T-helper 1 cell treated with Interleukin-12 subunit alpha and Interleukin-12 subunit beta and Interleukin-4 antibody, amounts not matched to agents 30 ng/mL and 1 ng/mL, for 36 hours (primary cell): ENCODE measurements around the gene ZBTB5. TPM values are rescaled to one million over a fixed set of nuclear protein-coding genes. Genes with fewer than 3 reads are reported as not detected.
"Not testable (repeated sequence)": the region's sequence is repeated elsewhere in the genome, so short reads cannot be mapped to it uniquely, and the experiment has no call there.

ENCODE experiments used
- intact Hi-C: fragments of 100-400 bp; cut with micrococcal nuclease; formaldehyde crosslinking; loops from one replicate; pipeline ENCODE4 v1.15.1; 2024
- total RNA-seq: library from RNA; stranded (reverse); gene quantifications from 2 replicates; pipeline ENCODE4 v1.2.3, GENCODE V29; 2022

ZBTB5 gene
- total RNA-seq, 1 donor from 2014 or later = 11.5 TPM

DNA sequence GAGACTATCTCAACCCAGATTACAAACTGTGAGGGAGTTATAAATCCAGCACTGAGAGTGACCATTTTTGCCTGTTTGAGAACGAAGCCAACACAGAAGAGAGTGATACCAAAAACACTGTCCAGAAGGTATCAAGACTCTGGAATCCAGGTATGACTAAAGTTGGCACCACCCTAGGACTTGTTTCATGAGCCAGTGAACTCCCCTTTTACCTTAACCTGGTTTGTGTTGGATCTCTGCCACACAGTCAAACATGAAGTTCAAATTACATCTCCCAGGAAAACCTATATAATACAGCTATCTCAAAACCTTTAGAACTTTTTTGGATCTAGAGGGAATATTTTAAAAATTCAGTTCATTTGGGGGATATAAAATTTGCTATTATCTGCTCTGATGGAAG lies 11.4 kb downstream of the ZBTB5 start:
- intact Hi-C loops = no loop called here

DNA sequence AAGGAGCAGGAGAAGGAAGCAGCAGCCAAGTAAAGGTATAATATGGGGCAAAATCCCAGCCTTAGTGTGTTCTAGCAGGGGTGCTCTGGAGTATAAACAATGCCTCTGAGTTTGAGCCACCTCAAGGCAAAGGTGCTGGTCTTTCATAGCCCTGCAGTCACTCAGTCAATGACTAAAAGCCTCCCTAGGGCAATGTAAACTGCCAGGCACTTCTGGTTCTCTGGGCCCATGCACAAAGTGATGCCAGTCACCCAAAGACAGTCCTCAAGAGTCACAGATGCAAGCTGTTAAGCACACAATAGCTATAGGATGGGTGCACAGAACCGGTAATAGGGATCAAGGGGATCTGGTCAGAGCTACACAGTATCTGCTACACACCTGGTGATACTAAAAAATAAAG lies 12.6 kb downstream of the ZBTB5 start:
- intact Hi-C loops = no loop called here

DNA sequence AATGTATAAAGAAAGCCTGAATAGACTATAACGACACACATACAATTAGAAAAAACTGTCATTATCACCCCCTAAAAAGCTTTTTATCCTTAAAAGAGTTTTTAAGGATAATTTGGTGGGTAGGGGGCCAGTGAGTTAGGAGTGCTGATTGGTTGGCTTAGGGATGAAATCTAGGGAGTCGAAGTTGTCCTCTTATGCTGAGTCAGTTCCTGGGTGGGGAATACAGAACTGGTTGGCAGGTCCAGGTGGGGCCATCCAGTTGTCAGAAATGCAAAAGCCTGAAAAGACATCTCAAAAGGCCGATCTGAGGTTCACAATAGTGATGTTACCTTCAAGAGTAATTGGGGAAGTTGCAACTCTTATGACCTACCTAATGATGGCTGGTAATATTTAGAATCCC lies 13.6 kb downstream of the ZBTB5 start:
- intact Hi-C loops = no loop called here

DNA sequence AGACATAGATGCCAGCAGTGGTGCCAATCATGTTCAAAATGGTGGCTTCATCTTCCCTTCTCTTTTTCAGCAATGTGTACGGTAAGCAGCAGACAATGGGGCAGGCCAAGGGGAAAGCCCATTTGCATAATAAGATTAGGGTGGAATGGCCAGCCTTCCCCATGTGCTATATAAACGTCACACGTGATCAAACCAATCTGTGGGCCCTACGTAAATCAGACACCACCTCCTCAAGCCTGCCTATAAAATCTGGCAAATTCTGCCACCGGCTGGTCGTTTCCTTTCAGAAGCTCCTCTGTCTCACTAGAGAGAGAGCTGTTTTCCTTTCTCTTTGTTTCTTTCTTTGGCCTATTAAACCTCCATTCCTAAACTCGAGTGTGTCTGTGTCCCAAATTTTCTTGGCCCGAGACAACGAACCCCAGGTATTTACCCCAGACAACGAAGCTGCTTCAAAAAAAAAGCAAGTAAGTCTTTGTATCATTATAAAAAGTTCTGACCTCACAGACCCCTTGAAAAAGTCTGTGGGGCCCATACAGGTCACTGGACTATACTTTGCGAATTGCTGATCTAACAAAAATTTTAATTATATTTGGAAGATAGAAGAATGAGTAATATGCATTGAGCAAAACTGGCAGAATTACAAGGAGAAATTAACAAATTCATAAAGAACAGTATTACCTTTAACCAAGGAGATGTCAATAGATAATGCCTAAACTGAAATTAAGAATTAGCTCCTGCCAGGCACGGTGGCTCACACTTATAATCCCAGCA lies 15.2 kb downstream of the ZBTB5 start:
- intact Hi-C loops = no loop called here

DNA sequence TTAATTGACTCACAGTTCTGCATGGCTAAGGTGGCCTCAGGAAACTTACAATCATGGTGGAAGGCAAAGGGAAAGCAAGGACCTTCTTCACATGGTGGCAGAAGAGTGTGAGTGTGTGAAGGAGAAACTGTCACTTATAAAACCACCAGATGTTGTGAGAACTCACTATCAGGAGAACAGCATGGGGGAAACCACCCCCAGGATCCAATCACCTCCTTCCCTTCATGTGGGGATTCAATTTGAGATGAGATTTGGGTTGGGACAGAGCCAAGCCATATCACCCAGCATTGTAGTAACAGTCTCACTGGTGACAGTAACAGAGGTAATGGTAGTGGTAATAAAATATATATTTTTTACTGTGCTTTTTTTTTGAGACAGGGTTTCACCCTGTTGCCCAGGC lies 18.1 kb downstream of the ZBTB5 start:
- intact Hi-C loops = no loop called here

DNA sequence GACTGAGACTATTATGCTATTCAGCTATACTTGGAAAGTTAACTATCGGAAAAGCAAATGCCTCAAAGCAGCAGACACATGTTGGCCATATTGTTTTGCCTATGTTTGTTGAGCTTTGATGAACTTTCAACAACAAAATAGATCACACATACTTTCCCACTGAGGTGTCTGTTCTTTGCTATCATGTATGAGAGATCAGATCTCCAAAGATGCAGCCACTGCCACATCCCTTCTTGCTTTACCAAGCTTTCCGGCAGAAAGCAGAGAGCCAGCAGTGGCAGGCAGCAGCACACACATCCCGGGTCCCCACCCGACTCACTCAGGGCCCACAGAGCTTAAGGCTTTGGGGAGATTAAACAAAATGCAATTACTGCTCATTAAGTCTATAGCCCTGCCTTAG lies 18.8 kb downstream of the ZBTB5 start:
- intact Hi-C loops = no loop called here

DNA sequence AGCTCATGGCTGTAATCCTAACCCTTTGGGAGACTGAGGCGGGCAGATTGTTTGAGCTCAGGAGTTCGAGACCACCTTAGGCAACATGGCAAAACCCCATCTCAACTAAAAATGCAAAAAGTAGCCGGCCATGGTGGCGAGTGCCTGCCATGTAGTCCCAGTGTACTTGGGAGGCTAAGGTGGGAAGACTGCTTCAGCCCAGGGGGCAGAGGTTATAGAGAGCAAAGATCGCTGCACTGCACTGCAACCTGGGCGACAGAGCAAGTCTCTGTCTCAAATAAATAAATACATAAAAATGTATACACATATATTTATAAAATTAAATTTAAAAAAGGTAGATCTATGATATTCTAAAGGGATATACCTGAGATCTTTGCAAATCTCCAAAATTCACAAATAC lies 19.4 kb downstream of the ZBTB5 start:
- intact Hi-C loops = no loop called here

DNA sequence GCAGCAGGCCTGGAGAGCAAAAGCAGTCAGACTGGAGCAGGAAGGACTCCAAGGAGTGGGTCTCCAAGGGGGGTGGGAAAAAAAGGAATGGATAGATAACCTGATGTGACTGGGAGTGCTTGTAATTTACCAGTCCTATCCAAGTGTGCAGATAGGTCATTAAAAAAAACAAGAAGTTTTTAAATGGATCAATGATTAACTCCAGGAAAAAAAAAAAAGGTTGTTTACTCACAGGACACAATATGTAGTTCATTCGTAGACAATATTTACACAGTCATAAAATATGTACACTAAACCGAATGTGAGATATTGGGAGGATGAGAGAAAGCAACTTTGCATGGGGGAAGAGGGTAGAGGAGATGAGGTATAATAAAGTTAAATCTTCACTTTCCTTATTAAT lies 20.4 kb downstream of the ZBTB5 start:
- intact Hi-C loops = no loop called here

DNA sequence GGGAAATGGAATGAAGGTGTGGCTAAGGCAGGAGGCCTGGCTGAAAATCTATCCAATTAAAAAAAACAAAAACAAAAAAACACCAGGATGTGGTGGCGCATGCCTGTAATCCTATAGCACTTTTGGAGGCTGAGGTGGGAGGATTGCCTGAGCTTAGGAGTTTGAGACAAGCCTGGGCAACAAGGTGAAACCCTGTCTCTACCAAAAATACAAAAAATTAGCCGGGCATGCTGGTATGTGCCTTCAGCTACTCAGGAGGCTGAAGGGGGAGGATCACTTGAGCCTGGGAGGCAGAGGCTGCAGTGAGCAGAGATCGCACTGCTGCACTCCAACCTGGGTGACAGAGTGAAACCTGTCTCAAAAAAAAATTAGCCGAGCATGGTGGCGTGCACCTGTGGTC lies 21.7 kb downstream of the ZBTB5 start:
- intact Hi-C loops = no loop called here

DNA sequence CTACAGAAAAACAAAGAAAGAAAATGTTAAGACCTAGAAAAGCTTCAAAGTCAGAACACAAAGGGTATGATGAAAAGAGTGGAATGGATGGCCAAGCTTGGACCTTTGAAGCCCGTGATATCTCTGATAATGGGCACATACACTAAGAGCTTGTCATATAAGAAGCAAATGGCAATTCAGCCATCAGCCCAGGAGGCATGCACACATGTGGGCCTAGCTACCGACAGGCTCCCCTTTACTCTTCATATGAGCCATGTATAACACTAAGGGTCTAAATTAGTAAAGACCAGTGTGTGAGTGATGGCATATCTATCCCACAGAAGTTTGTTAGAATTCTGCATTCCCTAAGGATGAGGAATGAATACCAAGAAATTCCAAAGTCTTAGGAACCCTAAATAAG lies 22.7 kb downstream of the ZBTB5 start:
- intact Hi-C loops = no loop called here

DNA sequence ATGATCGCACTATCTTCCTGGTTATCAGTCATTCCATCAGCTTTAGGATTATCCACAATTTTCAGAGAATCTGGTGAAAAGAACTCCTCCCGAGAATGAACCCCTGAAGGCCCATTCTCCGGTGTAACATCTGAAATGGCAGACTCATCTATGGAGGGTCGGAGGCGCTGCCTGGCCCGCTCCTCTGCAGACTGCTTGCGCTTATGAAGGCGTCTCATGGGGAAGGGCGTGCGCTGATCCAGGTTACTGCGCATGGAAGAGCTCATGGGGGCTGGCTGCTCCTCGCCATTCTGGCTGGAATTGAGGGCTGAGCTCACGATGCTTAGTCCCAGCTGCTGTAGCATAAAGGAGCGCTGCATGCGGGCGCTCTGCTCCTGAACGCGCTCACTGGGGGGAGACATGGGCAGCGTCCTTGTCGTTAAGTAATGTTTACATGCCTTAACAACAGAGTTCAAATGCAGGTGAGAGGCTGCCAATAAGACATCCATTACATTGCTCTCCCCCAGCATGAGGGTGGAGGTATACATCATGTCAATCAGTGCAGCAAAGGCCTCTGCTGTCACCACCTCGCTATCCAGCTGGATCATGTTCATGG lies 23.4 kb downstream of the ZBTB5 start:
- intact Hi-C loops = no loop called here

DNA sequence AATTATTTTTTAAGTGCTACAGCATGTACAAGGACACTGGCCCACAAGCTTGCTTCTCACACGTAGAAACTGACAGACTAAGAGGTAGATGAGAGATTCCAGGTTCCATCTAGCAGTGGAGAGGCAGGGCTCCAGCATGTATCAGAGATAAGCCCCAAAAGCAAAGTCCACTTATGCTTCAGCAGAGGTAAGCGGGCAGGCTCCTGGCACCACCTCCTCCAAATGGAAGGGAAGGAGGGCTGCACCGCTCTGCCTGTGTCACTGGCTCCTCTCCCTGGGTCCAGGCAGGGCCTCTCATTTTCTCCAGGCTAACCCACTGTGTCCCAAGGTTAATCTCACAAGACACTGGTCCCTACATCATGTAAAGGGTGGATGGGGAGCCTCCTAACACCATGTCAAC lies 26.9 kb downstream of the ZBTB5 start:
- intact Hi-C loops = no loop called here

DNA sequence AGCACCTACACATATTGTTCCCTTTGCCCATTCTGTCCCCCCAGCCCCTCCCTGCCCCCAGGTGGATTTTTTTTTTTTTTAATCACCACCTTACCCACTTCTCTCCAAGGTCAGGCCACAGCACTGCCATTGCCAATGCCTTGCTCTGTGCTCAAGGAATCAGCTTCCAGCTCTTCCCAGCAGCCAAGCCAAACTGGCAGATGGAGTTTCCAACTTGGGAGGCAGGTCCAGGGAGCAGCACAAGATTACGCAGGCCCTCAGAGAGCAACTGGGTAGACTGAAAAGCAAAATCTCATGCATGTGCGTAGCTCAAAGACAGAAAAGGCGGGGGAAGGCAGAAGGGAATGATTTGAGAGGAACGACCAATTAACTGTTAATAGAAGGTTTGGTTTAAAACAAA lies 27.6 kb downstream of the ZBTB5 start:
- intact Hi-C loops = no loop called here

DNA sequence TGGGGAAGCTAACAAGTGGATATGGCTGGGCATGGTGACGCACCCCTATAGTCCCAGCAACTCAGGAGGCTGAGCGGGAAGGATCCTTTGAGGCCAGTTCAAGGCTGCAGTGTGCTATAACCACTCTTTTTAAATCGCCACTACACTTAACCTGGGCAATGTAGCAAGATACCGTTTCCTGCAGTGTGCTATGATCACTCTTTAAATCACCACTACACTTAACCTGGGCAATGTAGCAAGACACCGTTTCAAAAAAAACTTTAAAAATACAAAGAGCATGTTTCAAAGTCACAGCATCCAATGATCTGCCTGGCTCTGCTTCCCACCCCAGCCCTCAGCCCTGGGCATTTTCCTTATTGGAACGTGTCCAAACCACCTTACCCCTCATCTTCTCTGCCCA lies 28.2 kb downstream of the ZBTB5 start:
- intact Hi-C loops = no loop called here

DNA sequence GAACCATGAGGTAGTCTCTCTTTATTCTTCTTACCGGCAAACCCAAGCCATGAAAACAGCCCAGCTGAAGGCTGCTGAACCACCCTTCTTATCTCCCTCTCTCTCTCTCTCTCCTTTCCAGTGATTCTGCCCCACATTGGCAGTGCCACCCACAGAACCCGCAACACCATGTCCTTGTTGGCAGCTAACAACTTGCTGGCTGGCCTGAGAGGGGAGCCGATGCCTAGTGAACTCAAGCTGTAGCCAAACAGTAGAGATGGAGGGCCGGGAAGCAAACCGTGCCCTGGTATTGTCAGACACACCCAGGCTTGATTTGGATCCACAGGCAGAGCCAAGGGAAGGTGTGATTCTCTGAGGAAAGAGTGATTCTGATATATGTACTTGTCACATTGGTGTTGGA lies 28.7 kb downstream of the ZBTB5 start:
- intact Hi-C loops = no loop called here

DNA sequence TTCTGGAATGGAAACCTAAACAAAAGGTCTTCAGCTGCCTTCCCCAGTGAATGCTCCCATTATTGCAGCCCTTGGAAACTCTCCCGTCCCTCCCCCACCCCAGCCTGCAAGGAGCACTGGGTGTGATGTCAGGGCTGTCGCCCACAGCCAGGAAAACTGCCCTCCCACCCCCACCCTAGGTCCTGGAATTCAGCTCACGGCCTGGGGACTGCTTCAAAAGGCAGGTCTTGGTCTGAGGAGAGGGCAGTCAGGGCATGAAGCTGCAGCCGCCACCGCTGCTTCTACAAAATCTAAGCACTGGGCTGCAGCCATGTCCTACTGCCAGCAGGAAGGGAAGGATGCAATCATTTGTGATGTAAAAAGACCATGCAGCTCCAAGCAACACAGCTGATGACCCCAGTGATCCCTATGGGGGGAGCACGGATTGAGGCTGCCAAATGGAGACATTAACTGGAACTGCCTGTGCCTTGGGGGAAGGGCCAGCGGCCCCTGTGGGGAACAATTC lies 31.3 kb downstream of the ZBTB5 start:
- intact Hi-C loops = no loop called here

DNA sequence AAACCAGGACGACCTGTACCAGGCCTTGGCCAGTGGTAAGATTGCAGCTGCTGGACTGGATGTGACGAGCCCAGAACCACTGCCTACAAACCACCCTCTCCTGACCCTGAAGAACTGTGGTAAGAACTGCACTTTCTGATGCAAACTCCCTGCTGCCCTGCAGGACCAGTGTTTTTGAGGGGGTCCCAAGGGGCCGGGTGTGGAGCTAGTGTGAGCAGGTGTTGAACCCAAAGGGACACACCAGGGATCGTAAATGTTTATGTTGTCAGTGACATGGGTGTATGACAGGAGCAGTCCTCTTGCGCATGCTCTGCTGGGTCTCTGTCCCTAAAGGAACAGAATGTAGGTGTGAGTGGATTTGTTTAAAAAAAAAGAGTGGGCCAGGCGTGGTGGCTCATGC lies 33.2 kb downstream of the ZBTB5 start:
- intact Hi-C loops = no loop called here

DNA sequence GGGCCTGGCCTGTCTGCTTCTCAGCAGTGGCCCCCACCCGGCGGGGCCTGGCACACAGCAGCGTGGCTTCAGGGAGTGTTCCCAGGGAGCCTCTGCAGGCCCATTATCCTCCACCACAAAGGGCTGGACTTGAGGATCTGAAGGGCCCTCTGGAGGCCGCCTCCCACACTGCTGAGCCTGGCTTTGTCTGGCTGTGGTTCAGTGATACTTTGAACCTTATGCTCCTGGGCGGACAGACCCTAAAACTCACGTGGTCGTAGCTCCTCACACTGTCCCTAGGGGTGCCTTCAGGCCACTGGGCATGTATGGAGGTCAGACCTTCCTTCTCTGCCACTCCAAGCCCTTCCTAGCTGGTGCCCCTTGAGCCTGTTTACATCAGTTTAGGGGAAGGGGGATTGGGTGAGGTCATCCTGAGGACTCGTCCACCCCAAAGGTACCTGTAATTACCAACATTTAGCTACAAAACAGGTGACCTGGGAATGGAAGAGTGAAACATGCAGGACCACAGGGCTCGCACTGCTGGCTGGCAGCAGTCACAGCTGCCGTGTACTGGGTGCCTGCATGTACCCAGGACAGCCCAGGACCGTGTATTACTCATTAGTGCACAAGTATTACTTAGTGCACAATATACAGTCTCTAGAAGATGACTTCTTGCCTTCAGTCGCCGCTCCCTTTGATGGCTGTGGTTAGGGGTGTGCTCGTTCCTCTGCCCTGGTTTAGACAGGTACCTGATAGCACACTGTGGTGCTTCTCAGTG lies 34.2 kb downstream of the ZBTB5 start:
- intact Hi-C loops = no loop called here

DNA sequence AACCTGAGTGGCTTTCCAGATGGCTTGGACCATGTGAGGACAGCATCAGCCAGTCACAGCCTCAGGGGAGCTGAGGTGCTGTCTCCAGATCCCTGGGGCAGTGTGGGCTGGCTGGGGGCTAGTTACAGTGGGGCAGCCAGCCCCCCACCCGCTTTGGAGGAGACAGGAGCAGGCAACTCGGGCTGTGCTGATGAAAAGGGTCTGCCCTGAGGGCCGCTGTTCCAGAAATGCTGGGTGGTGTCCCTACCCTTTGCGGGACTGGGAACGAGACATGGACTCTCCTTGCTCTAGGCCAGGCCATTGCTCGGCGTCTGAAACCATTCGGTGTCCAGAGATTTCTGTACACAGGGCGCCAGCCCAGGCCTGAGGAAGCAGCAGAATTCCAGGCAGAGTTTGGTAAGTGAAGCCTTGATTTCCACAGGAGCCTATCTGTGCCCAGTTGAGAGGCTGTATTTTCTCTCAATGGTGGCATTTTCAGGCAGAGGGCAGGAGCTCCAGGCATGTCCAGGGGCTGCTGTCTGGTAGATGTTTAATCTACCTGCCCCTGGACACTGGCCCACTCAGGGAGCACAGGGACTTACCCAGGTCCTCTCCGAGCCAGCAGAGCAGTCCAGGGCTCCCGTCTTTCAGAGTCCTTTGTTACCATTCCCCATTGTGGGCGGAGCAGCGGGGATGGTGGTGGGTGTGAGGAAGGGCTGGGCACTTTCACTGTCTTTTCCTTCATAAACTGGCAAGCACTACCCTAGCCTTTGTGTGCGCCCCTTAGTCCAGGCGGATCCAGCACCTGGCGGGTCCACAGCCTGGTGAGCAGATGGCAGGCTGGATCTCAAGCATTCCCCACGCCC lies 35.6 kb downstream of the ZBTB5 start:
- intact Hi-C loops = no loop called here

DNA sequence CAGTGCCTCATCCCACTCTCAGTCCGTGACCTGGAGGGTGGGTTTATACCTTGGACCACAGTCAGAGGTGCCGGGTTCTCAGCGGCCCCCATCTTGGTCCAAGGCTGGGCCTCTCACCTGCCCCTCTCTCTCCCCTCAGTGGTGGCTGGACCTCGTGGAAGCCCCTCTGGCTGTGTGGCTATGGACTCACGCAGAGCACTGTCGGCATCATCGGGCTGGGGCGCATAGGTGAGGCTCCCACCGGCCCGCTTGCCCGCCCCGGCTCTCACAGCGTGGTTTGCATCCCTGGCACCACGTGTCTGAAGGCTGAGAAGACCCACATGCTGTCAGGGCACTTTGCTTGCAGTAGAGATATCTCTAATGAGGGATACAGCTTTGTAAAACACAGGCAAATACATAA lies 36.9 kb downstream of the ZBTB5 start:
- intact Hi-C loops = no loop called here

DNA sequence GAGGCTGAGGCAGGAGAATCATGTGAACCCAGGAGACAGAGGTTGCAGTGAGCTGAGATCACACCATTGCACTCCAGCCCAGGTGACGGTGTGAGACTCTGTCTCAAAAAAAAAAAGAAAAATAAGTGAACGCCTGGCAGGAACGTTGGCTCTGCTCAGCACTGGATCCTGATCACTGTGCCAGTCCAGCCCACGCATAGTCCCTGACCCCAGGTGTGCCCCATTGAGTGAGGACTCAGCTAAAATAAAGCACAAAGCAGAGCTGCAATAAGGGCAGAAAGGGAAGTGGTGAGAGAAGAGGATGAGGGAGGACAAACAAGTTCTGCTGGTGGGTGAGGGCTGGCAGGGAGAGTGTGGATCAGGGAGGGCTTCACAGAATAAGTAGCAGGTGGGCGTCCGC lies 38.4 kb downstream of the ZBTB5 start:
- intact Hi-C loops = no loop called here

DNA sequence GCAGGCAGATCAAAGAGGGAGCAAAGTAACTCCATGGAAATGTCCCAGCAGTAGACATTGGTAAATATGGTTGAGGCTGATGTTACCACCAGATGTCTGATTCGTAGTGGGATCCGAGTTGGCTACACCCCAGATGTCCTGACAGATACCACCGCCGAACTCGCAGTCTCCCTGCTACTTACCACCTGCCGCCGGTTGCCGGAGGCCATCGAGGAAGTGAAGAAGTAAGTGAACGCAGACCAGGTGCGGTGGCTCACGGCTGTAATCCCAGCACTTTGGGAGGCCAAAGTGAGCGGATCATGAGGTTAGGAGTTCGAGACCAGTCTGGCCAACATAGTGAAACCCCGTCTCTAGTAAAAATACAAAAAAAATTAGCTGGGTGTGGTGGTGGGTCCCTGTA lies 38.8 kb downstream of the ZBTB5 start:
- intact Hi-C loops = not testable (repeated sequence)
